SIG-M5 (cell line): ENCODE measurements around the gene FUT4.
"Not testable (repeated sequence)": the region's sequence is repeated elsewhere in the genome, so short reads cannot be mapped to it uniquely, and the experiment has no call there.

Source experiments
- DNase-seq: peaks from one replicate; lab custom pipeline; 2025; lab: John Stamatoyannopoulos, UW

The FUT4 gene

GRCh38 chr11:94543695-94544645 lies at the start of gene FUT4:
TSS of gene FUT4 (plus strand) at chr11:94543921. CDS start at chr11:94544134, 213 bp downstream.
- DNase-seq = peak; percentile 21

GRCh38 chr11:94494126-94494680 lies 49.5 kb upstream of the FUT4 start:
- DNase-seq = no peak

GRCh38 chr11:94500181-94500580 lies 43.5 kb upstream of the FUT4 start:
- no peak for DNase-seq

GRCh38 chr11:94501522-94501921 lies 42.2 kb upstream of the FUT4 start:
- no peak for DNase-seq

GRCh38 chr11:94504689-94505293 lies 38.9 kb upstream of the FUT4 start:
- no peak for DNase-seq

- DNase-seq = not testable (repeated sequence)
These were observed 37.2 kb upstream of the FUT4 start for GRCh38 chr11:94506513-94506912.

GRCh38 chr11:94507485-94507884 lies 36.2 kb upstream of the FUT4 start:
- DNase-seq = no peak

GRCh38 chr11:94511932-94512781 lies 31.6 kb upstream of the FUT4 start, which contains the start of gene C11orf97:
TSS of gene C11orf97 (plus strand) at chr11:94512461. CDS start at chr11:94512529, 68 bp downstream.
- no peak for DNase-seq

GRCh38 chr11:94513091-94513490 lies 30.6 kb upstream of the FUT4 start:
- DNase-seq = no peak

- no peak for DNase-seq
These were observed 28.3 kb upstream of the FUT4 start for GRCh38 chr11:94515398-94515797.

GRCh38 chr11:94516725-94517124 lies 27.0 kb upstream of the FUT4 start:
- no peak for DNase-seq

- no peak for DNase-seq
These were observed 25.4 kb upstream of the FUT4 start for GRCh38 chr11:94518300-94518699.

- DNase-seq = no peak
These were observed 24.1 kb upstream of the FUT4 start for GRCh38 chr11:94519478-94520084.

- DNase-seq = no peak
These were observed 22.0 kb upstream of the FUT4 start for GRCh38 chr11:94521684-94522083.

- DNase-seq = no peak
These were observed 19.4 kb upstream of the FUT4 start for GRCh38 chr11:94524341-94524740.

- DNase-seq = no peak
These were observed 18.0 kb upstream of the FUT4 start for GRCh38 chr11:94525546-94526324.

GRCh38 chr11:94526645-94527438 lies 16.9 kb upstream of the FUT4 start:
- no peak for DNase-seq

GRCh38 chr11:94528551-94528950 lies 15.2 kb upstream of the FUT4 start:
- no peak for DNase-seq

- DNase-seq = no peak
These were observed 11.5 kb upstream of the FUT4 start for GRCh38 chr11:94532211-94532610.

GRCh38 chr11:94533206-94533605 lies 10.5 kb upstream of the FUT4 start:
- DNase-seq = no peak
